Left ventricle myocardium inferior (tissue), 1 donor: ENCODE measurements around the gene STYXL1. TPM values are rescaled to one million over a fixed set of nuclear protein-coding genes. Genes with fewer than 3 reads are reported as not detected.

Experiments used
- DNase-seq: peaks from one replicate; pipeline ENCODE4 v3.0.0-alpha.2; 2020
- H3K27ac ChIP-seq: fragments of 200-600 bp; replicated peaks from 2 replicates; pipeline ENCODE4 v1.8.0; 2021
- H3K27me3 ChIP-seq: fragments of 200-600 bp; 2 replicates; pipeline ENCODE4 v1.8.0; 2021; ENCODE audit warnings: low read depth
- H3K36me3 ChIP-seq: fragments of 200-600 bp; 2 replicates; pipeline ENCODE4 v1.8.0; 2021
- H3K4me1 ChIP-seq: fragments of 200-600 bp; 2 replicates; pipeline ENCODE4 v1.8.0; 2021
- H3K4me3 ChIP-seq: fragments of 200-600 bp; 2 replicates; pipeline ENCODE4 v1.8.0; 2021; ENCODE audit warnings: mild to moderate bottlenecking, moderate library complexity
- H3K9me3 ChIP-seq: fragments of 200-600 bp; replicated peaks from 2 replicates; pipeline ENCODE4 v1.8.0; 2021
- intact Hi-C: fragments of 100-400 bp; cut with micrococcal nuclease; formaldehyde crosslinking; loops from one replicate; pipeline ENCODE4 v1.11.0; 2022
- total RNA-seq: library from RNA; stranded (reverse); fragmentation: NEBNext Ultra II Directional; extraction: Animal tissue kit (Norgen Biotek cat#: 25700); gene quantifications from one replicate; pipeline ENCODE4 v1.2.1, GENCODE V29; 2021
- TF ChIP-seq, protein P1 (sequence below): fragments of 200-600 bp; IDR thresholded peaks from 2 replicates; pipeline ENCODE4 v1.8.0; 2021; ENCODE audit warnings: antibody characterized with exemption, mild to moderate bottlenecking, borderline replicate concordance
- donor health status: DM: no; HTN: yes; CAD: no; lungs with severe emphysema.

STYXL1 gene
- total RNA-seq, 1 donor from 2014 or later, result 22.2 TPM

DNA sequence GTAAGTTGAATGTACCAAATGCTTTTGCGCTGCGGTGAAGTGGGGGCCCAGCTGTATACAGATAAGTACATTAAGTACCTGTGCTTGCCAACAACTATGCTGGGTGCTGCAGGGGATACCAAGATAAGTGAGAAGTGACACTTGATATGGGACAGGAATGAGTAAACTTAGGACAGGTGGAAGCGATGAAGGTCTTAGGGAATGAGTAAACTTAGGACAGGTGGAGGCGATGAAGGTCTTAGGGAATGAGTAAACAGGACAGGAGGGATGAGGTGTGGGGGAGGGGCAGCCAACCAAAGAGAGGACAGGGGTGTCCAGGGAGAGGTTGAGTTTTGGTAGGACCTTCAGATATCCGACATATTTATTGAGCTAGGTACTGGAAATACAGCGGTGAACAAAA lies 1.5 kb upstream of the STYXL1 start:
- Histone ChIP-seq H3K36me3 (peaks cover 10% of the 10 kb centered on the region), H3K4me3 (peak overlapping the region; percentile 98), H3K27ac (peak overlapping the region; percentile 96), H3K4me1 (peaks cover 91% of the 10 kb centered on the region), H3K9me3 (no peaks in the 10 kb centered on the region), H3K27me3 (no peaks in the 10 kb centered on the region)
- intact Hi-C loops, result no loop called here
- TF ChIP-seq, protein P1, sequence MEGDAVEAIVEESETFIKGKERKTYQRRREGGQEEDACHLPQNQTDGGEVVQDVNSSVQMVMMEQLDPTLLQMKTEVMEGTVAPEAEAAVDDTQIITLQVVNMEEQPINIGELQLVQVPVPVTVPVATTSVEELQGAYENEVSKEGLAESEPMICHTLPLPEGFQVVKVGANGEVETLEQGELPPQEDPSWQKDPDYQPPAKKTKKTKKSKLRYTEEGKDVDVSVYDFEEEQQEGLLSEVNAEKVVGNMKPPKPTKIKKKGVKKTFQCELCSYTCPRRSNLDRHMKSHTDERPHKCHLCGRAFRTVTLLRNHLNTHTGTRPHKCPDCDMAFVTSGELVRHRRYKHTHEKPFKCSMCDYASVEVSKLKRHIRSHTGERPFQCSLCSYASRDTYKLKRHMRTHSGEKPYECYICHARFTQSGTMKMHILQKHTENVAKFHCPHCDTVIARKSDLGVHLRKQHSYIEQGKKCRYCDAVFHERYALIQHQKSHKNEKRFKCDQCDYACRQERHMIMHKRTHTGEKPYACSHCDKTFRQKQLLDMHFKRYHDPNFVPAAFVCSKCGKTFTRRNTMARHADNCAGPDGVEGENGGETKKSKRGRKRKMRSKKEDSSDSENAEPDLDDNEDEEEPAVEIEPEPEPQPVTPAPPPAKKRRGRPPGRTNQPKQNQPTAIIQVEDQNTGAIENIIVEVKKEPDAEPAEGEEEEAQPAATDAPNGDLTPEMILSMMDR, result no peak
- DNase-seq, result no peak

DNA sequence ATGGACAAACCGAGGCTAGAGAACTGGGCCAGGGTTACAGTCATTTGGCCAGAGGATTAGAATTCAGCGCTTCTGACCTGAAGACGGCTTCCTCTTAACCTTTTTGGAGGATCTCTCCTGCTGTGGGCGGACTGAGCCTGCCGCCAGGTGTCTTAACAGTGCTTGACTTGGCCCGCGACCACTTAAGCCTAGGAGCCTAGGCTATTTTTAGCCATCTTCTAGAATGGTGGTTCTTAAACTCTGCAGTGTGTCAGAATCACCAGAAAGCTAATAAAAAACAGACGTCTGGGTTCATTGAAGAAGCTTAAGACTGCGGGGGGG lies 828 bp upstream of the STYXL1 start:
- no peak for DNase-seq
- no peaks in the 10 kb centered on the region for H3K27me3 ChIP-seq
- TF ChIP-seq, protein P1, result peak; percentile 27
- peaks cover 6% of the 10 kb centered on the region for H3K36me3 ChIP-seq
- H3K4me1 ChIP-seq, result peaks cover 85% of the 10 kb centered on the region
- no peaks in the 10 kb centered on the region for H3K9me3 ChIP-seq
- peak overlapping the region; percentile 98 for H3K4me3 ChIP-seq
- peak overlapping the region; percentile 96 for H3K27ac ChIP-seq
- intact Hi-C loops, result no loop called here

DNA sequence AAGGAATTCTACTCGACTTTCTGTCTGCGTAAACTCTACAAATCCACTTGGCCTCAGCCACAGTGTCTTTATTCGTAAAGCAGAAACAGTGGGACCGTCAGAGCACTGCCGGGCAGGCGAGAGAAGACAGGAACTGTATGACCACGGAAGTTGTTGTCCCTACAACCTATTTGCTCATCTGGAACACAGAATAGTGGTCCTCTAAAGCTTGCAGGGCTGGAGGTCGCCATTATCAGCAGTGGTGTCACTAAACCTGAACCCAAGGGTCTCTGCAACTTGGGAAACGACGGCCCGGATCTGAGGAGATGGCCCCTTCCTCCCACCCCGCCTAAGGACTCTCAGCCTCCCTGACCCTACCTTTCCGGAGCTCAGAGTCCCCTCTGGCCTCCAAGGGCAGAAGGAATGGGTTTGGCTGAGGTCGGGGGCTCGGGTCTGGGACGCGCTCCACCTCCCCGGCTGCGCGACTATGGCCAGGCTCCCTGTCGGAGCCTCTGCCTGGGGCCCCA lies 442 bp downstream of the STYXL1 start:
- Histone ChIP-seq H3K27ac (peak overlapping the region; percentile 96), H3K4me1 (peaks cover 72% of the 10 kb centered on the region)
- intact Hi-C loops, result no loop called here

DNA sequence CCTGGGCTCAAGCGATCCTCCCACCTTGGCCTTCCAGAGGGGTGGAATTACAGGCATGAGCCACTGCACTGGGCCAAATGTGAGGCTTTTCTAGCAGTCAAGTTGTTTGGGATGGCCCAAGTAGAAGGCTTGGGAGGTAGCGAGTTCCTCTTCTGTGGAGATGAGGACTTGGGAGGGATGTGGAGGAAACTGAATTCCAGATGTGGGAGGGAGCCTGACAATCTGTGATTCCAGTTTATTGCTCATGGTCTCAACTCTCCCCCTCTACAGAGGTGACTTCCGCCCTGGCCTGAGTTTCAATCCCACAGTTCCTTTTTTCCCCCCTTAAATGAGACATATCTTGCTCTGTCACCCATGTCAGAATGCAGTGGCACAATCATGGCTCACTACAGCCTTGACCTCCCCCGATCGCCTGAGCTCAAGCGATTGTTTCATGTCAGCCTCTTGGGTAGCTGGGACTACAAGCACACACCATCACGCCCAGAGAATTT lies 3.4 kb downstream of the STYXL1 start:
- Histone ChIP-seq H3K9me3 (no peaks in the 10 kb centered on the region), H3K4me3 (no peak overlapping the region), H3K36me3 (peaks cover 10% of the 10 kb centered on the region), H3K4me1 (peaks cover 43% of the 10 kb centered on the region), H3K27me3 (no peaks in the 10 kb centered on the region), H3K27ac (no peak overlapping the region)
- no peak for DNase-seq
- TF ChIP-seq, protein P1, result no peak
- intact Hi-C loops, result no loop called here

More for the DNA sequence above, 442 bp downstream of the STYXL1 start:
- peaks cover 6% of the 10 kb centered on the region for H3K36me3 ChIP-seq
- H3K27me3 ChIP-seq, result no peaks in the 10 kb centered on the region
- H3K4me3 ChIP-seq, result peak overlapping the region; percentile 98
- H3K9me3 ChIP-seq, result no peaks in the 10 kb centered on the region
- TF ChIP-seq, protein P1, result no peak
- DNase-seq, result no peak

DNA sequence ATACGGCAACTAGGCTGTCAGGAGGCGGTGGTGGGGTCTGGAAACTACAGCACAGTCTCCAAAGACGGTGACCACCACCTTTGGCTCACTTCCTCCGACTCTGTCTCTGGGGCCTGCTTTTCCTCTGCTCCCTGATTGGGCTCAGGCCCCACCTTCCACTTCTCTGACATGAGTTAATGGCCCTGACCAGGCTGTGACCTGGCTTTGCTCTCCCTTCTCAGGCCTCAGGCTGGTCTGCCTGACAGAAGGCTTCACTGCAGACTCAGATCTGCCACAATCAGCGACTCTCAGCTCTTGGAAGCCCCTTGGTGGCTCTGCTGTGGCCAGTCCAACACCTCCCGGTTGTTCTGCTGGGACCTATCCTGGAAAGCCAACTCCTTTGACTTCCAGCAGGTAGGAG lies 7.7 kb downstream of the STYXL1 start:
- Histone ChIP-seq H3K9me3 (no peaks in the 10 kb centered on the region), H3K27me3 (no peaks in the 10 kb centered on the region), H3K27ac (no peak overlapping the region), H3K36me3 (peaks cover 10% of the 10 kb centered on the region), H3K4me3 (no peak overlapping the region), H3K4me1 (peaks cover 8% of the 10 kb centered on the region)
- DNase-seq, result no peak
- TF ChIP-seq, protein P1, result no peak
- intact Hi-C loops, result no loop called here

DNA sequence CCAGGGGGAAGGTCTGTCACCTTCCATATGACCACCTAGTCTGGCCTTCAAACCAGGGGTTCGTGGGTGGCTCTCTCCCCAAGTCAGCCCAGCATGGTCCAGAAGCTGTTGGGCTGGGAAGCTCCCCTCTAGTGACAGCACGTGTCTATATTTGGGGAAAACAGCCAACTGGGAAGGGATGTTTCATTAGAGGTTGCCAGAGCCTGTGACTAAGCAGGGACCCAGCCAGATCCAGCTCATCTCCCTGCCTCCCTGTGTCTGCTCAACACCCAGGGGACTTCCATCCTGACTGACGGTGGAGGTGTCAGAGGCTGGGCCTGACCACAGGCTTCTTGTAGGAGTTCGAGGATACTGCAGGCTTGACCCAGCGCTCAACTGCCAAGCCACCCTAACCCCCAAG lies 10.5 kb downstream of the STYXL1 start:
- Histone ChIP-seq H3K4me1 (peaks cover 6% of the 10 kb centered on the region), H3K4me3 (no peak overlapping the region), H3K27ac (no peak overlapping the region), H3K36me3 (peaks cover 10% of the 10 kb centered on the region), H3K9me3 (no peaks in the 10 kb centered on the region), H3K27me3 (no peaks in the 10 kb centered on the region)
- DNase-seq, result no peak
- intact Hi-C loops, result no loop called here
- TF ChIP-seq, protein P1, result no peak
